GM18873 (cell line): ENCODE data around the gene PDE1A.
"Not testable (repeated sequence)": the region's sequence is repeated elsewhere in the genome, so short reads cannot be mapped to it uniquely, and the experiment has no call there.

Experiments
- ATAC-seq: cut with Tn5 transposase; IDR thresholded peaks from one replicate; pipeline ENCODE4 v1.9.1; 2021; ENCODE audit warnings: mild to moderate bottlenecking, moderate library complexity, moderate number of reproducible peaks; ENCODE audit not compliant: unreplicated experiment, low FRiP score

Gene PDE1A

DNA sequence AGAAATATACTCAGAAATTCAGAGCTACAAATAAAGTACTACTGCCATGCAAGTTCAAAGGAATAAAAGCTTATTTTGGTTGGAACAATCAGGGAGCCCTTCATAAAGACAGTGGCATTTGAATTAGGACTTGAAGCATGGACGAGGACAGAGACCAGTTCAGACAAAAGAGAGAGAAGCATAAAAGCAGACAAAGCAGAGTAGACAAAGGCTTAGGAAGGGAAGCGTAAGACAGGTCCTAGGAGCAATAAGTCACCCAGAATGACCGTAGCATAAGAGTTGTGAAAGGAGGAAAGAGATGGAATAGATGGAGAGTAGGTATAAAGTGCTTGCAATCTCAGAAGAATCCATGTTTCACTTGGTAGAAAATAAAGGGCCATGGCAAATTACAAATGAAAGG, 14.0 kb downstream of the PDE1A start:
- ATAC-seq = no peak

DNA sequence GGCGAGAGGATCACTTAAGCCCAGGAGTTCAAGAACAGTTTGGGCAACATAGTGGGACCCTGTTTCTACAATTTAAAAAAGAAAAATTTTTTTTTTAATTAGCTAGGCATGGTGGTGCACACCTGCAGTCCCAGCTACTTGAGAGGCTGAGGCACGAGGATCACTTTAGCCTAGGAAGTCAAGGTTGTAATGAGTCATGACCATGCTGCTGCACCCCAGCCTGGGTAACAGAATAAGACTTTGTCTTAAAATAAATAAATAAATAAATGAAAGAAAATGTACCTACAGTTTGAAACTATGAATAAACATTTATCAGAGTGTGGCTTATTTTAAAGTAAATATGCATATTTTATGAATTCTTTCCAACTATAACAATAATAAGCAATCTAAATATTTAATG, 16.7 kb downstream of the PDE1A start:
- ATAC-seq = no peak

DNA sequence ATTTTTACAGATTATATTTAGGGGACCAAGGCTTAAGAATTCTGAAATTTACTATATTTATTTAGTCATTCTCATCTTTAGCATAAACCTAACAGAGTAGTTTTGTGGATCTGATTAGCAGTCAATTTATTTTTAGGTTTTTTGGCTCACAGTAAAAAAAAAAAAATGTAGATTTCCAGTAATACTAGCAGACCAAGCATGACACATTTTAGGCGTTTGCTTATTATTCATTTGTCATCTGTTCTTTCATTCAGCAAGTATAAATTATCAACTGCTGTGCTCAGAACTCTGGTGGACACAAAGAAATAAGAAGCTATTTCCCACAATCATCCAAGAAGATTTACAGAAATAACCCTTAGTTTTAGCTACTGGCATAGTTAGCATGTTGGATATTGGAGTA, 20.6 kb downstream of the PDE1A start:
- no peak for ATAC-seq

DNA sequence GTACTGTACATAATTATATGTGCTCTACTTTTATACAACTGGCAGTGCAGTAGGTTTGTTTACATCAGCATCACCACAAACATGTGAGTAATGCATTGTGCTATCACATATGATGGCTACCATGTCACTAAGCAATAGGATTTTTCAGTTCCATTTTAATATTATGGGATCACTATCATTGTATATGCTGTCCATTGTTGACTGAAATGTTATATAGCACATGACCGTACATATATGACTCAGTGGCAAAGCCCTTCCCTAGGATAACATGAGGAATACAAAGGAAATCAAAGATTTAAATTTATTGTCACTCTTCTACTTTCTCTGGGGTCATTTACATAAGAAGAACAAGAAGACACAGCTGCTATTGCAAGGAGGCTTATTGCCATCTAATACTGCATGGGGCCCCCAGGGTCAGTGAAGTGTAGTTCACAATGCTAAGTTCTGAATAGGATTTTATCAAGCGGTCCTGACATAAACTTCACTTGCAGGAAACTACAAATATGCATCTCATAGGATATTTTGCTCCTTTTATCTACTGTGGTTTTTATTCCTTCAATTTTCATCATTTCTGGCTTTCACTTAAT, 21.8 kb downstream of the PDE1A start:
- no peak for ATAC-seq

- ATAC-seq = no peak
These were observed 22.7 kb downstream of the PDE1A start for GRCh38 chr2:182404092-182404491.

- no peak for ATAC-seq
These were observed 33.5 kb downstream of the PDE1A start for GRCh38 chr2:182393270-182393760.

DNA sequence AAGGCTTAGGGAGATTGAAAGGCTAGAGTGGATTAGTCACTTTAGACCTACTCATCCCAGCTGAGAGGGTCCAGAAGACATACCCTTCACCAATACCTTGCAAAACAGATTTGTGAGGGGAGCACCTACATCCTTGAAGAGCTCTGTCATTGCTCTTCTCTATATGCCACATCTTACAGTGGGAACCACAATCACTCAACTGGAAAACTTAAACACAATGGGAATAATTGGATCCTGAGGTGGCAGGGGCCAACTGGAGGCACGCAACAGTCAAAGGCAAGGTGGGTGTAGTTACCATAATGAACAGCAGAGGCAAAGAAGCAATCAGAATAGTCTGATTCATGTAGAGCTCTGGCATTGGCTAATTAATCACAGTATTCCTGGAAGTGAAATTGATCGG, 35.4 kb downstream of the PDE1A start:
- no peak for ATAC-seq

GRCh38 chr2:182386267-182386880, 40.5 kb downstream of the PDE1A start:
- not testable (repeated sequence) for ATAC-seq

GRCh38 chr2:182384860-182385259, 42.0 kb downstream of the PDE1A start:
- no peak for ATAC-seq

GRCh38 chr2:182381225-182381624, 45.6 kb downstream of the PDE1A start:
- ATAC-seq = no peak

GRCh38 chr2:182379241-182379640, 47.6 kb downstream of the PDE1A start:
- no peak for ATAC-seq

DNA sequence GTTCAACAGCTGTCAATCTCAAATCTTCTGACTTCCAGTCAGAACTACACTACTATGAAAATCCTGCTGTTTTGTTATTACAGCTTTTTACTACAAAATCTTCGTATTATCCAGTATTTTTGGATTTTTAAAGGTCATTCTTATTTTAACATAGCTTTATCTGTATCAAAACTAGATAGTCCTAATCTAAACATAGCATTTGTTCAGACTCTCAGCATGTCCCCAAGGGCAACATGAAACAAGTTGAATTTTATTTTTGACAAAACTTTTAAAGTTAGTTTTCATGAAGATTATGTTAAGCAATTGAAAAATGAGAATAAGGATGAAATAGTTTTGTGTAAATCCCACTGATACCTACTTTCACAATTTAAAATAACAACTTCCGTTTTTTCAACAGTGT, 48.1 kb downstream of the PDE1A start:
- ATAC-seq = no peak

- no peak for ATAC-seq
These were observed 49.4 kb downstream of the PDE1A start for GRCh38 chr2:182377467-182377866.

DNA sequence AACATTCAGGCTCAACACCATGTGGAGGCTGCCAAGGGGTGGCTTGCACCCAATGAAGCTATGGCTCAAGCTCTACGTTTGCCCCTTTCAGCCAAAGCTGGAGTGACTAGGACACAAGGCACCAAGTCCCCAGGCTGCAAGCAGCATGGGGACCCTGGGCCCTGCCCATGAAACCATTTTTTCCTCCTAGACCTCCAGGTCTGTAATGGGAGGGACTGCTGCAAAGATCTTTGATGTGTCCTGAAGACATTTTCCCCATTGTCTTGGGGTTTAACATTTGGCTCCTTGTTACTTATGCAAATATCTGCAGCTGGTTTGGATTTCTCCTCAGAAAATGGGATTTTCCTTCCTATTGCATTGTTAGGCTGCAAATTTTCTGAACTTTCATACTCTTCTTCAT, 51.0 kb downstream of the PDE1A start:
- no peak for ATAC-seq

- no peak for ATAC-seq
These were observed 54.2 kb downstream of the PDE1A start for GRCh38 chr2:182372661-182373060.

DNA sequence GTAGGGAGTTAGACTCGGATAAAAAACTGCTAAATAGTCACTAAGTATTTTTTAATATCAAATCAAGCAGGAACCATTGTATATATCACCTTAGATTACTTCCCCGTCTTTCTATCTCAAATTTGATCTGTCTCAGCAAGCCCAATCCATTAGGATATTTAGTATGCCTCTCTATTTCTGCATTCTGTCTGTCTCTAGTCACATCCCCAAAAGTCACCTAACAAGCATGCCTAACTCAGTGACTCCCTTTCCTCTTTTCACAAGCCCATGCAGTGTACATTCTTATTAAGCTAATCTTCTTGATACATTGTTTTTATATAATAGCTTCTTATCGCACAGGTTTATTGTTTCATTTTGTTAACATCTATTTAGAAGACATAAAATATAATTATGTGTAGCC, 57.8 kb downstream of the PDE1A start:
- no peak for ATAC-seq

- ATAC-seq = no peak
These were observed 58.4 kb downstream of the PDE1A start for GRCh38 chr2:182368446-182368845.

GRCh38 chr2:182367401-182367800, 59.4 kb downstream of the PDE1A start:
- ATAC-seq = no peak

- no peak for ATAC-seq
These were observed 60.2 kb downstream of the PDE1A start for GRCh38 chr2:182366628-182367027.

- no peak for ATAC-seq
These were observed 61.0 kb downstream of the PDE1A start for GRCh38 chr2:182365855-182366254.

- ATAC-seq = no peak
These were observed 65.4 kb downstream of the PDE1A start for GRCh38 chr2:182361477-182361876.

- ATAC-seq = no peak
These were observed 66.1 kb downstream of the PDE1A start for GRCh38 chr2:182360663-182361260.
